Trophoblast cell (in vitro differentiated cells and primary cell): ENCODE data around the gene SASH1.
"Not testable (repeated sequence)": the region's sequence is repeated elsewhere in the genome, so short reads cannot be mapped to it uniquely, and the experiment has no call there.

Experiments
- DNase-seq, 2 donors: peaks; one replicate each; pipeline ENCODE4 v3.0.0-alpha.2; 2016
- H2AFZ ChIP-seq: 2 replicates; pipeline ENCODE4 v1.6.1; 2013; ENCODE audit warnings: low read length, moderate library complexity, mild to moderate bottlenecking; ENCODE audit not compliant: insufficient read depth, poor library complexity
- H2AK5ac ChIP-seq: 2 replicates; pipeline ENCODE4 v1.6.1; 2013; ENCODE audit warnings: mild to moderate bottlenecking, low read length
- H2BK120ac ChIP-seq: 2 replicates; pipeline ENCODE4 v1.6.1; 2013; ENCODE audit warnings: low read length, mild to moderate bottlenecking, moderate library complexity; ENCODE audit not compliant: insufficient read depth, poor library complexity
- H2BK12ac ChIP-seq: 2 replicates; pipeline ENCODE4 v1.6.1; 2013; ENCODE audit warnings: mild to moderate bottlenecking, low read length, moderate library complexity
- H2BK5ac ChIP-seq: 2 replicates; pipeline ENCODE4 v1.6.1; 2013; ENCODE audit warnings: low read length, low read depth, moderate library complexity, mild to moderate bottlenecking; ENCODE audit not compliant: poor library complexity
- H3K14ac ChIP-seq: 2 replicates; pipeline ENCODE4 v1.6.1; 2013; ENCODE audit warnings: mild to moderate bottlenecking, low read length
- H3K18ac ChIP-seq: 2 replicates; pipeline ENCODE4 v1.6.1; 2013; ENCODE audit warnings: mild to moderate bottlenecking, low read length
- H3K23ac ChIP-seq: 2 replicates; pipeline ENCODE4 v1.6.1; 2013; ENCODE audit warnings: low read length
- H3K27ac ChIP-seq: 2 replicates; pipeline ENCODE4 v1.5.1; 2013; ENCODE audit warnings: low read depth, mild to moderate bottlenecking, inconsistent platforms, low read length, moderate library complexity
- H3K27me3 ChIP-seq: 2 replicates; pipeline ENCODE4 v1.6.1; 2013; ENCODE audit warnings: inconsistent platforms, mild to moderate bottlenecking, low read length, moderate library complexity; ENCODE audit not compliant: insufficient read depth
- H3K36me3 ChIP-seq, 2 experiments: 1 replicate in 1 of 2; 2 replicates in 1 of 2; pipeline ENCODE4 v1.6.1; 2013; ENCODE audit warnings: low read length in 2 of 2, mild to moderate bottlenecking in 2 of 2, moderate library complexity in 1 of 2; ENCODE audit not compliant: insufficient read depth in 2 of 2, control insufficient read depth in 1 of 2
- H3K4ac ChIP-seq: 2 replicates; pipeline ENCODE4 v1.6.1; 2013; ENCODE audit warnings: low read depth, mild to moderate bottlenecking, low read length, moderate library complexity
- H3K4me1 ChIP-seq, 2 experiments: 1 replicate in 1 of 2; 2 replicates in 1 of 2; pipeline ENCODE4 v1.6.1; 2013; ENCODE audit warnings: low read length in 2 of 2, mild to moderate bottlenecking in 2 of 2, moderate library complexity in 1 of 2; ENCODE audit not compliant: insufficient read depth in 2 of 2, control insufficient read depth in 1 of 2
- H3K4me2 ChIP-seq: 2 replicates; pipeline ENCODE4 v1.6.1; 2013; ENCODE audit warnings: inconsistent platforms, mild to moderate bottlenecking, low read length, moderate library complexity
- H3K4me3 ChIP-seq: 2 replicates; pipeline ENCODE4 v1.5.1; 2013; ENCODE audit warnings: mild to moderate bottlenecking, low read depth, low read length, inconsistent platforms
- H3K79me1 ChIP-seq: one replicate; pipeline ENCODE4 v1.6.1; 2013; ENCODE audit warnings: low read length
- H3K79me2 ChIP-seq: 2 replicates; pipeline ENCODE4 v1.6.1; 2013; ENCODE audit warnings: low read length, mild to moderate bottlenecking; ENCODE audit not compliant: control insufficient read depth, insufficient read depth, poor library complexity
- H3K9ac ChIP-seq: 2 replicates; pipeline ENCODE4 v1.6.1; 2013; ENCODE audit warnings: mild to moderate bottlenecking, low read length
- H3K9me3 ChIP-seq: 2 replicates; pipeline ENCODE4 v1.6.1; 2013; ENCODE audit warnings: low read depth, mild to moderate bottlenecking, control low read depth, inconsistent platforms, low read length; ENCODE audit not compliant: insufficient read depth
- H4K12ac ChIP-seq: 2 replicates; pipeline ENCODE4 v1.6.1; 2013; ENCODE audit warnings: low read depth, mild to moderate bottlenecking, low read length, moderate library complexity
- H4K8ac ChIP-seq: 2 replicates; pipeline ENCODE4 v1.6.1; 2013; ENCODE audit warnings: low read depth, mild to moderate bottlenecking, low read length, moderate library complexity
- H4K91ac ChIP-seq: one replicate; pipeline ENCODE4 v1.6.1; 2013; ENCODE audit warnings: low read depth, mild to moderate bottlenecking, low read length, moderate library complexity
- WGBS: extraction: QIAGEN DNeasy Blood & Tissue Kit; methylation state at CpG from one replicate; pipeline ENCODE4 v1.1.7; 2013; ENCODE audit warnings: missing lambda C conversion rate; ENCODE audit not compliant: insufficient read length, insufficient coverage; ENCODE audit errors: extremely low coverage; 5-methylcytosine and 5-hydroxymethylcytosine counted together

SASH1 gene

GRCh38 chr6:148583631-148584030 lies 241.0 kb downstream of the SASH1 start:
- H3K4me1 ChIP-seq: no peaks in the 10 kb centered on the region
- H4K12ac ChIP-seq: no peak overlapping the region
- H3K14ac ChIP-seq: no peak overlapping the region
- no peaks in the 10 kb centered on the region for H3K27me3 ChIP-seq
- H3K36me3 ChIP-seq: no peaks in the 10 kb centered on the region
- H3K9ac ChIP-seq: no peak overlapping the region
- no peak overlapping the region for H2AFZ ChIP-seq
- no peak overlapping the region for H3K4me3 ChIP-seq
- H2BK120ac ChIP-seq: no peak overlapping the region
- H3K79me1 ChIP-seq: no peaks in the 10 kb centered on the region
- no peak overlapping the region for H2BK12ac ChIP-seq
- H4K8ac ChIP-seq: no peak overlapping the region
- H3K23ac ChIP-seq: no peak overlapping the region
- no peak overlapping the region for H3K4me2 ChIP-seq
- no peak overlapping the region for H3K27ac ChIP-seq
- H4K91ac ChIP-seq: no peak overlapping the region
- H3K9me3 ChIP-seq: peaks cover 5% of the 10 kb centered on the region
- no peak overlapping the region for H2AK5ac ChIP-seq
- no CpG with 5 or more reads among the region's 5 CpGs for WGBS
- H3K4ac ChIP-seq: no peak overlapping the region
- DNase-seq: no peak
- no peaks in the 10 kb centered on the region for H3K79me2 ChIP-seq
- no peak overlapping the region for H2BK5ac ChIP-seq
- no peak overlapping the region for H3K18ac ChIP-seq

- H3K4me2 ChIP-seq, H3K9ac ChIP-seq, H2BK120ac ChIP-seq, DNase-seq, H3K4ac ChIP-seq, H2AFZ ChIP-seq, H3K4me3 ChIP-seq, H3K27me3 ChIP-seq, H3K14ac ChIP-seq, H2AK5ac ChIP-seq, H3K36me3 ChIP-seq, H3K23ac ChIP-seq, H2BK12ac ChIP-seq, H4K8ac ChIP-seq, H3K9me3 ChIP-seq, H3K79me2 ChIP-seq, H3K79me1 ChIP-seq, H4K12ac ChIP-seq, H3K18ac ChIP-seq, H3K27ac ChIP-seq, H2BK5ac ChIP-seq, H4K91ac ChIP-seq, H3K4me1 ChIP-seq: not testable (repeated sequence)
- WGBS: no CpG with 5 or more reads among the region's 1 CpG
These were observed 243.0 kb downstream of the SASH1 start for GRCh38 chr6:148585641-148586040.

- Histone ChIP-seq H2BK120ac (no peak overlapping the region), H2AFZ (no peak overlapping the region), H2BK12ac (no peak overlapping the region), H3K4me2 (no peak overlapping the region), H4K12ac (no peak overlapping the region), H3K9me3 (peaks cover 6% of the 10 kb centered on the region), H3K79me2 (no peaks in the 10 kb centered on the region), H3K23ac (no peak overlapping the region), H2AK5ac (no peak overlapping the region), H4K91ac (no peak overlapping the region), H3K4me1 (peaks cover 6 to 9% of the 10 kb centered on the region in 2 experiments), H3K4ac (no peak overlapping the region), H3K27me3 (no peaks in the 10 kb centered on the region), H2BK5ac (no peak overlapping the region), H3K14ac (no peak overlapping the region), H3K79me1 (peaks cover 2% of the 10 kb centered on the region), H3K4me3 (no peak overlapping the region), H3K18ac (no peak overlapping the region), H3K36me3 (no peaks in the 10 kb centered on the region), H3K27ac (no peak overlapping the region), H4K8ac (no peak overlapping the region), H3K9ac (no peak overlapping the region)
- no CpG with 5 or more reads among the region's 6 CpGs for whole genome bisulfite sequencing
- no peak for DNase-seq
These were observed 248.2 kb downstream of the SASH1 start for GRCh38 chr6:148590883-148591282.

GRCh38 chr6:148591656-148592055 lies 249.0 kb downstream of the SASH1 start:
- Histone ChIP-seq H3K4me2 (no peak overlapping the region), H3K79me1 (peaks cover 2% of the 10 kb centered on the region), H3K14ac (no peak overlapping the region), H2BK120ac (no peak overlapping the region), H3K23ac (no peak overlapping the region), H3K4ac (no peak overlapping the region), H3K9me3 (peaks cover 6% of the 10 kb centered on the region), H2BK12ac (no peak overlapping the region), H4K8ac (no peak overlapping the region), H2AFZ (no peak overlapping the region), H3K18ac (no peak overlapping the region), H3K9ac (no peak overlapping the region), H3K4me1 (peaks cover 6 to 9% of the 10 kb centered on the region in 2 experiments), H3K4me3 (no peak overlapping the region), H3K27ac (no peak overlapping the region), H3K79me2 (no peaks in the 10 kb centered on the region), H4K91ac (no peak overlapping the region), H3K36me3 (no peaks in the 10 kb centered on the region), H4K12ac (no peak overlapping the region), H2BK5ac (no peak overlapping the region), H3K27me3 (no peaks in the 10 kb centered on the region), H2AK5ac (no peak overlapping the region)
- DNase-seq: no peak
